Mesothelial cell of epicardium (in vitro differentiated cells): ENCODE measurements around the gene CTSS. TPM values are rescaled to one million over a fixed set of nuclear protein-coding genes. Genes with fewer than 3 reads are reported as not detected.

Experiments used
- DNase-seq, 2 experiments: peaks; one replicate each; pipeline ENCODE4 v3.0.0; 2021; ENCODE audit warnings: low spot score in 2 of 2; ENCODE audit not compliant: unreplicated experiment in 2 of 2
- H3K27ac Mint-ChIP-seq: 2 replicates; pipeline ENCODE4 v1.8.0; 2021; ENCODE audit warnings: mixed read lengths
- H3K27me3 Mint-ChIP-seq: 2 replicates; pipeline ENCODE4 v1.8.0; 2021; ENCODE audit warnings: low read depth, mixed read lengths
- H3K36me3 Mint-ChIP-seq: 2 replicates; pipeline ENCODE4 v1.8.0; 2021; ENCODE audit warnings: mixed read lengths
- H3K4me1 Mint-ChIP-seq: 2 replicates; pipeline ENCODE4 v1.8.0; 2021; ENCODE audit warnings: mixed read lengths
- H3K4me3 Mint-ChIP-seq: 2 replicates; pipeline ENCODE4 v1.8.0; 2021; ENCODE audit warnings: mild to moderate bottlenecking, moderate library complexity, mixed read lengths
- H3K9me3 Mint-ChIP-seq: 2 replicates; pipeline ENCODE4 v1.8.0; 2021; ENCODE audit warnings: mixed read lengths
- total RNA-seq: library from RNA; stranded (reverse); gene quantifications from 3 replicates; pipeline ENCODE4 v1.2.1, GENCODE V29; 2021
- TF ChIP-seq, protein P1 (sequence below): fragments of 200-600 bp; sonication (generic); IDR thresholded peaks from one replicate; pipeline ENCODE4 v1.5.0; 2021; ENCODE audit warnings: antibody characterized with exemption; ENCODE audit not compliant: unreplicated experiment

Gene CTSS
- total RNA-seq, 1 donor from 2014 or later, result 2.6 TPM

DNA sequence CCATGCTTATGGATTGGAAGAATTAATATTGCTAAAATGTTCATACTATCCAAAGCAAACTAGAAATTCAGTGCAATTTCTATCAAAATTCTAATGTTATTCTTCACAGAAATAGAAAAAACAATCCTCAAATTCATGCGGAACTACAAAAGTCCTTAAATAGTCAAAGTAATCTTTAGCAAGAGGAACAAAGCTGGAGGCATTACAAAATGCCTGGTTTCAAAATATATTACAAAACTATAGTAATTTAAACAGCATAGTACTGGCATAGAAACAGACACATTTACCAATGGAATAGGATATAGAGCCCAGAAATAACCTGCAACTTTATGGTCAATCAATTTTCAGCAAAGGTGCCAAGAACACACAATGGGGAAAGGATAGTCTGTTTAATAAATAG, 3.8 kb downstream of the CTSS start:
- DNase-seq, result no peak
- Mint-ChIP-seq H3K36me3 (no peaks in the 10 kb centered on the region), H3K4me3 (no peak overlapping the region), H3K9me3 (peaks cover 6% of the 10 kb centered on the region), H3K27me3 (no peaks in the 10 kb centered on the region), H3K27ac (no peak overlapping the region), H3K4me1 (peaks cover 17% of the 10 kb centered on the region)
- TF ChIP-seq, protein P1, sequence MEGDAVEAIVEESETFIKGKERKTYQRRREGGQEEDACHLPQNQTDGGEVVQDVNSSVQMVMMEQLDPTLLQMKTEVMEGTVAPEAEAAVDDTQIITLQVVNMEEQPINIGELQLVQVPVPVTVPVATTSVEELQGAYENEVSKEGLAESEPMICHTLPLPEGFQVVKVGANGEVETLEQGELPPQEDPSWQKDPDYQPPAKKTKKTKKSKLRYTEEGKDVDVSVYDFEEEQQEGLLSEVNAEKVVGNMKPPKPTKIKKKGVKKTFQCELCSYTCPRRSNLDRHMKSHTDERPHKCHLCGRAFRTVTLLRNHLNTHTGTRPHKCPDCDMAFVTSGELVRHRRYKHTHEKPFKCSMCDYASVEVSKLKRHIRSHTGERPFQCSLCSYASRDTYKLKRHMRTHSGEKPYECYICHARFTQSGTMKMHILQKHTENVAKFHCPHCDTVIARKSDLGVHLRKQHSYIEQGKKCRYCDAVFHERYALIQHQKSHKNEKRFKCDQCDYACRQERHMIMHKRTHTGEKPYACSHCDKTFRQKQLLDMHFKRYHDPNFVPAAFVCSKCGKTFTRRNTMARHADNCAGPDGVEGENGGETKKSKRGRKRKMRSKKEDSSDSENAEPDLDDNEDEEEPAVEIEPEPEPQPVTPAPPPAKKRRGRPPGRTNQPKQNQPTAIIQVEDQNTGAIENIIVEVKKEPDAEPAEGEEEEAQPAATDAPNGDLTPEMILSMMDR, result no peak

GRCh38 chr1:150760013-150760412, 5.6 kb downstream of the CTSS start:
- no peak overlapping the region for H3K4me3 Mint-ChIP-seq
- TF ChIP-seq, protein P1, result no peak
- no peaks in the 10 kb centered on the region for H3K27me3 Mint-ChIP-seq
- peaks cover 6% of the 10 kb centered on the region for H3K9me3 Mint-ChIP-seq
- no peak for DNase-seq
- H3K36me3 Mint-ChIP-seq, result no peaks in the 10 kb centered on the region
- H3K27ac Mint-ChIP-seq, result no peak overlapping the region
- peaks cover 9% of the 10 kb centered on the region for H3K4me1 Mint-ChIP-seq

- Mint-ChIP-seq H3K4me1 (peaks cover 4% of the 10 kb centered on the region), H3K36me3 (no peaks in the 10 kb centered on the region), H3K27me3 (no peaks in the 10 kb centered on the region), H3K4me3 (no peak overlapping the region), H3K9me3 (no peaks in the 10 kb centered on the region), H3K27ac (no peak overlapping the region)
- DNase-seq, result no peak
- TF ChIP-seq, protein P1, result no peak
These were observed 12.2 kb downstream of the CTSS start for GRCh38 chr1:150753416-150753815.

- TF ChIP-seq, protein P1, result no peak
- H3K27me3 Mint-ChIP-seq, result no peaks in the 10 kb centered on the region
- no peaks in the 10 kb centered on the region for H3K9me3 Mint-ChIP-seq
- no peaks in the 10 kb centered on the region for H3K36me3 Mint-ChIP-seq
- H3K4me3 Mint-ChIP-seq, result no peak overlapping the region
- H3K4me1 Mint-ChIP-seq, result no peaks in the 10 kb centered on the region
- DNase-seq, result no peak
- H3K27ac Mint-ChIP-seq, result no peak overlapping the region
These were observed 14.1 kb downstream of the CTSS start for GRCh38 chr1:150751443-150751842.

GRCh38 chr1:150749720-150750311, 15.8 kb downstream of the CTSS start:
- Mint-ChIP-seq H3K36me3 (no peaks in the 10 kb centered on the region), H3K4me3 (no peak overlapping the region), H3K4me1 (no peaks in the 10 kb centered on the region), H3K27me3 (no peaks in the 10 kb centered on the region), H3K27ac (no peak overlapping the region), H3K9me3 (no peaks in the 10 kb centered on the region)
- TF ChIP-seq, protein P1, result no peak
- no peak for DNase-seq
